ENCODE measurements around the gene PTPRD. TPM values are rescaled to one million over a fixed set of nuclear protein-coding genes. Genes with fewer than 3 reads are reported as not detected.

The PTPRD gene
- total and polyA plus RNA-seq, 7 experiments from 2014 or later = 0.71 TPM; not detected in 6

GRCh38 chr9:9670454-9670853 is 942.3 kb downstream of the PTPRD start:
- Histone ChIP-seq H3K27ac (ENCODE audit: low read depth, low read length) (no peak overlapping the region), H3K4me1 (ENCODE audit: control insufficient read depth in 2 of 2, insufficient read depth in 2 of 2, low read length in 2 of 2) (no peaks in the 10 kb centered on the region), H3K27me3 (ENCODE audit: control insufficient read depth in 2 of 2, insufficient read depth in 2 of 2, low read length in 2 of 2) (no peaks in the 10 kb centered on the region), H3K4me3 (ENCODE audit: low read length) (no peak overlapping the region), H3K36me3 (ENCODE audit: control insufficient read depth in 2 of 3, insufficient read depth in 3 of 3, low read length in 3 of 3) (no peaks in the 10 kb centered on the region), H3K9me3 (ENCODE audit: control insufficient read depth in 2 of 3, low read length in 3 of 3) (no peaks in the 10 kb centered on the region)
- no peaks in the 10 kb centered on the region for H3K27me3 Mint-ChIP-seq
- H3K9me3 Mint-ChIP-seq = peaks cover 0 to 14% (median 1%) of the 10 kb centered on the region in 11 donors
- DNase-seq = no peak
- intact Hi-C loops (cut with micrococcal nuclease) = no loop called here
- H3K27ac Mint-ChIP-seq = no peak overlapping the region
- ATAC-seq = no peak
- no peaks in the 10 kb centered on the region for H3K4me1 Mint-ChIP-seq
- ChIA-PET POLR2A (no interaction called here), CTCF (no interaction called here)
- H3K4me3 Mint-ChIP-seq = no peak overlapping the region
- no peaks in the 10 kb centered on the region for H3K36me3 Mint-ChIP-seq

- Histone ChIP-seq H3K36me3 (ENCODE audit: control insufficient read depth in 2 of 3, insufficient read depth in 3 of 3, low read length in 3 of 3) (no peaks in the 10 kb centered on the region), H3K9me3 (ENCODE audit: control insufficient read depth in 2 of 3, low read length in 3 of 3) (no peaks in the 10 kb centered on the region), H3K4me1 (ENCODE audit: control insufficient read depth in 2 of 2, insufficient read depth in 2 of 2, low read length in 2 of 2) (no peaks in the 10 kb centered on the region), H3K4me3 (ENCODE audit: low read length) (no peak overlapping the region), H3K27ac (ENCODE audit: low read depth, low read length) (no peak overlapping the region), H3K27me3 (ENCODE audit: control insufficient read depth in 2 of 2, insufficient read depth in 2 of 2, low read length in 2 of 2) (no peaks in the 10 kb centered on the region)
- Mint-ChIP-seq H3K27ac (peak overlapping the region in 1 of 9 donors; percentile 83), H3K27me3 (no peaks in the 10 kb centered on the region), H3K9me3 (peaks cover 0 to 7% (median 0%) of the 10 kb centered on the region in 11 donors), H3K36me3 (no peaks in the 10 kb centered on the region), H3K4me1 (peaks cover 0 to 9% (median 0%) of the 10 kb centered on the region in 7 donors), H3K4me3 (no peak overlapping the region)
- ATAC-seq = no peak
- ChIA-PET POLR2A (no interaction called here), CTCF (no interaction called here)
- intact Hi-C loops (cut with micrococcal nuclease) = no loop called here
- DNase-seq = no peak
Measured at GRCh38 chr9:9645006-9645405, 967.8 kb downstream of the PTPRD start.

- Mint-ChIP-seq H3K4me1 (no peaks in the 10 kb centered on the region), H3K4me3 (no peak overlapping the region), H3K9me3 (peaks cover 0 to 10% (median 0%) of the 10 kb centered on the region in 11 donors), H3K27ac (no peak overlapping the region), H3K36me3 (peaks cover 0 to 4% (median 0%) of the 10 kb centered on the region in 5 donors), H3K27me3 (no peaks in the 10 kb centered on the region)
- Histone ChIP-seq H3K9me3 (ENCODE audit: control insufficient read depth in 2 of 3, low read length in 3 of 3) (no peaks in the 10 kb centered on the region), H3K27ac (ENCODE audit: low read depth, low read length) (no peak overlapping the region), H3K4me3 (ENCODE audit: low read length) (no peak overlapping the region), H3K4me1 (ENCODE audit: control insufficient read depth in 2 of 2, insufficient read depth in 2 of 2, low read length in 2 of 2) (no peaks in the 10 kb centered on the region), H3K27me3 (ENCODE audit: control insufficient read depth in 2 of 2, insufficient read depth in 2 of 2, low read length in 2 of 2) (no peaks in the 10 kb centered on the region), H3K36me3 (ENCODE audit: control insufficient read depth in 2 of 3, insufficient read depth in 3 of 3, low read length in 3 of 3) (no peaks in the 10 kb centered on the region)
- ChIA-PET CTCF (no interaction called here), POLR2A (no interaction called here)
- intact Hi-C loops (cut with micrococcal nuclease) = no loop called here
- ATAC-seq (no peak), DNase-seq (no peak)
Measured at GRCh38 chr9:9631284-9631683, 981.5 kb downstream of the PTPRD start.

- no peaks in the 10 kb centered on the region for H3K27me3 Mint-ChIP-seq
- H3K27ac ChIP-seq (ENCODE audit: low read depth, low read length) = no peak overlapping the region
- H3K4me3 ChIP-seq (ENCODE audit: low read length) = no peak overlapping the region
- H3K36me3 Mint-ChIP-seq = peaks cover 0 to 4% (median 0%) of the 10 kb centered on the region in 5 donors
- H3K9me3 Mint-ChIP-seq = peaks cover 0 to 4% (median 0%) of the 10 kb centered on the region in 11 donors
- H3K27ac Mint-ChIP-seq = no peak overlapping the region
- ATAC-seq (no peak), DNase-seq (no peak)
- no peaks in the 10 kb centered on the region for H3K27me3 ChIP-seq (ENCODE audit: control insufficient read depth in 2 of 2, insufficient read depth in 2 of 2, low read length in 2 of 2)
- H3K36me3 ChIP-seq (ENCODE audit: control insufficient read depth in 2 of 3, insufficient read depth in 3 of 3, low read length in 3 of 3) = no peaks in the 10 kb centered on the region
- ChIA-PET POLR2A (no interaction called here), CTCF (no interaction called here)
- H3K4me1 Mint-ChIP-seq = no peaks in the 10 kb centered on the region
- intact Hi-C loops (cut with micrococcal nuclease) = no loop called here
- no peaks in the 10 kb centered on the region for H3K4me1 ChIP-seq (ENCODE audit: control insufficient read depth in 2 of 2, insufficient read depth in 2 of 2, low read length in 2 of 2)
- H3K4me3 Mint-ChIP-seq = no peak overlapping the region
- no peaks in the 10 kb centered on the region for H3K9me3 ChIP-seq (ENCODE audit: control insufficient read depth in 2 of 3, low read length in 3 of 3)
Measured at GRCh38 chr9:9625248-9625647, 987.6 kb downstream of the PTPRD start.

- H3K9me3 Mint-ChIP-seq = peaks cover 0 to 4% (median 0%) of the 10 kb centered on the region in 11 donors
- no peaks in the 10 kb centered on the region for H3K4me1 Mint-ChIP-seq
- H3K27ac Mint-ChIP-seq = no peak overlapping the region
- ChIA-PET POLR2A (no interaction called here), CTCF (no interaction called here)
- intact Hi-C loops (cut with micrococcal nuclease) = no loop called here
- no peak overlapping the region for H3K27ac ChIP-seq (ENCODE audit: low read depth, low read length)
- H3K4me3 ChIP-seq (ENCODE audit: low read length) = no peak overlapping the region
- no peaks in the 10 kb centered on the region for H3K4me1 ChIP-seq (ENCODE audit: control insufficient read depth in 2 of 2, insufficient read depth in 2 of 2, low read length in 2 of 2)
- H3K9me3 ChIP-seq (ENCODE audit: control insufficient read depth in 2 of 3, low read length in 3 of 3) = no peaks in the 10 kb centered on the region
- H3K36me3 Mint-ChIP-seq = no peaks in the 10 kb centered on the region
- no peak for DNase-seq
- no peaks in the 10 kb centered on the region for H3K27me3 Mint-ChIP-seq
- no peak for ATAC-seq
- no peak overlapping the region for H3K4me3 Mint-ChIP-seq
- no peaks in the 10 kb centered on the region for H3K27me3 ChIP-seq (ENCODE audit: control insufficient read depth in 2 of 2, insufficient read depth in 2 of 2, low read length in 2 of 2)
- H3K36me3 ChIP-seq (ENCODE audit: control insufficient read depth in 2 of 3, insufficient read depth in 3 of 3, low read length in 3 of 3) = no peaks in the 10 kb centered on the region
Measured at GRCh38 chr9:9623506-9623905, 989.3 kb downstream of the PTPRD start.

- no peaks in the 10 kb centered on the region for H3K9me3 ChIP-seq (ENCODE audit: control insufficient read depth in 2 of 3, low read length in 3 of 3)
- no peaks in the 10 kb centered on the region for H3K4me1 ChIP-seq (ENCODE audit: control insufficient read depth in 2 of 2, insufficient read depth in 2 of 2, low read length in 2 of 2)
- H3K27me3 ChIP-seq (ENCODE audit: control insufficient read depth in 2 of 2, insufficient read depth in 2 of 2, low read length in 2 of 2) = no peaks in the 10 kb centered on the region
- no peaks in the 10 kb centered on the region for H3K4me1 Mint-ChIP-seq
- H3K9me3 Mint-ChIP-seq = peaks cover 0 to 9% (median 0%) of the 10 kb centered on the region in 11 donors
- H3K36me3 Mint-ChIP-seq = no peaks in the 10 kb centered on the region
- no peaks in the 10 kb centered on the region for H3K27me3 Mint-ChIP-seq
- DNase-seq (no peak), ATAC-seq (no peak)
- POLR2A ChIA-PET = no interaction called here
- intact Hi-C loops (cut with micrococcal nuclease) = no loop called here
- H3K36me3 ChIP-seq (ENCODE audit: control insufficient read depth in 2 of 3, insufficient read depth in 3 of 3, low read length in 3 of 3) = no peaks in the 10 kb centered on the region
- CTCF ChIA-PET = no interaction called here
- H3K27ac Mint-ChIP-seq = no peak overlapping the region
- no peak overlapping the region for H3K4me3 Mint-ChIP-seq
- H3K27ac ChIP-seq (ENCODE audit: low read depth, low read length) = no peak overlapping the region
- H3K4me3 ChIP-seq (ENCODE audit: low read length) = no peak overlapping the region
Measured at GRCh38 chr9:9621355-9621940, 991.4 kb downstream of the PTPRD start.

- H3K27me3 ChIP-seq (ENCODE audit: control insufficient read depth in 2 of 2, insufficient read depth in 2 of 2, low read length in 2 of 2) = no peaks in the 10 kb centered on the region
- no peak for ATAC-seq
- H3K4me1 Mint-ChIP-seq = no peaks in the 10 kb centered on the region
- intact Hi-C loops (cut with micrococcal nuclease) = no loop called here
- no peak overlapping the region for H3K27ac ChIP-seq (ENCODE audit: low read depth, low read length)
- ChIA-PET CTCF (no interaction called here), POLR2A (no interaction called here)
- H3K9me3 Mint-ChIP-seq = peaks cover 0 to 9% (median 0%) of the 10 kb centered on the region in 11 donors
- no peaks in the 10 kb centered on the region for H3K27me3 Mint-ChIP-seq
- no peaks in the 10 kb centered on the region for H3K36me3 ChIP-seq (ENCODE audit: control insufficient read depth in 2 of 3, insufficient read depth in 3 of 3, low read length in 3 of 3)
- no peaks in the 10 kb centered on the region for H3K4me1 ChIP-seq (ENCODE audit: control insufficient read depth in 2 of 2, insufficient read depth in 2 of 2, low read length in 2 of 2)
- DNase-seq = no peak
- H3K9me3 ChIP-seq (ENCODE audit: control insufficient read depth in 2 of 3, low read length in 3 of 3) = no peaks in the 10 kb centered on the region
- no peak overlapping the region for H3K4me3 ChIP-seq (ENCODE audit: low read length)
- no peak overlapping the region for H3K27ac Mint-ChIP-seq
- H3K36me3 Mint-ChIP-seq = no peaks in the 10 kb centered on the region
- H3K4me3 Mint-ChIP-seq = no peak overlapping the region
Measured at GRCh38 chr9:9620736-9621135, 992.1 kb downstream of the PTPRD start.
